ENCODE results near the gene ME2. TPM values are rescaled to one million over a fixed set of nuclear protein-coding genes. Genes with fewer than 3 reads are reported as not detected.
"Not testable (repeated sequence)": the region's sequence is repeated elsewhere in the genome, so short reads cannot be mapped to it uniquely, and the experiment has no call there.

Gene ME2
- total RNA-seq, 2 experiments from 2014 or later: 15.6 to 16.1 TPM

DNA sequence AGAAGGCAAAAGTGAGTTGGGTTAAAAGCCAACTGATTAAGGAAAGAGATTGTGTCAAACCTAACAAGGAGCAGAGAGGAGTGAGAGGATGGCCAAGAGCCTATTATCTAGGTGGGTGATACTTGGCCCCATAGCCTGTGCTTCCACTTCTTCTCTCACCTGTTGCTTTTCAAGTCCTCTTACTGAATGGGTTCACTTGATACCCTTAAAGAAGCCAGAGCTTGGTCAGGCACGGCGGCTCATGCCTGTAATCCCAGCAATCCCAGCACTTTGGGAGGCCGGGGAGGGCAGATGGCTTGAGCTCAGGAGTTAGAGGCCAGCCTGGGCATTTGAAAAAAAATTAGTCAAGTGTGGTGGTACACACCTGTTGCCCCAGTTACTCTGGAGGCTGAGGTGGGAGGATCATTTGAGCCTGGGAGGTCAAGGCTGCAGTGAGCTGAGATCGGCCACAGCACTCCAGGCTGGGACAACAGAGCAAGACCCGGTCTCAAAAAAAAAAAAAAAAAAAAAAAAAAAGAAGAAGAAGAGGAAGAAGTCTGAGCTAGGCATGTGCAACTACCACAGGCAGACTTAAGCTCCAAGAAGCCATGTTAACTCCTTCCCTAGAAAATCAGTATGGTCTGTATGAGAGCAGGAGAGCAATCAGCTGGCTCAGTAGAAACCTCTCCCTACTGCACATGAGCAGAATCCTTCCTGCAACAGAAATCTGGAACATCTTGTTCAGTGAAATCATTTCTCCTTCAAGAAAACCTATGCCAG, 28.4 kb upstream of the ME2 start:
- Histone ChIP-seq H3K4me1 (ENCODE audit: insufficient read depth, low read length) (no peaks in the 10 kb centered on the region), H3K36me3 (ENCODE audit: insufficient read depth, low read length) (no peaks in the 10 kb centered on the region), H3K9me3 (ENCODE audit: control insufficient read depth in 1 of 2, insufficient read depth in 1 of 2, low read length in 2 of 2) (no peaks in the 10 kb centered on the region), H3K27me3 (ENCODE audit: control insufficient read depth in 1 of 2, insufficient read depth in 2 of 2, low read length in 2 of 2) (no peaks in the 10 kb centered on the region), H3K4me3 (ENCODE audit: low read length) (no peak overlapping the region), H3K27ac (ENCODE audit: low read depth in 1 of 2, low read length in 2 of 2) (no peak overlapping the region)
- no peak overlapping the region for H3K4me3 Mint-ChIP-seq
- peaks cover 3% of the 10 kb centered on the region for H3K9me3 Mint-ChIP-seq
- no peaks in the 10 kb centered on the region for H3K36me3 Mint-ChIP-seq (ENCODE audit: low read depth)
- no peaks in the 10 kb centered on the region for H3K4me1 Mint-ChIP-seq (ENCODE audit: low read depth)
- TF ChIP-seq, protein P1, sequence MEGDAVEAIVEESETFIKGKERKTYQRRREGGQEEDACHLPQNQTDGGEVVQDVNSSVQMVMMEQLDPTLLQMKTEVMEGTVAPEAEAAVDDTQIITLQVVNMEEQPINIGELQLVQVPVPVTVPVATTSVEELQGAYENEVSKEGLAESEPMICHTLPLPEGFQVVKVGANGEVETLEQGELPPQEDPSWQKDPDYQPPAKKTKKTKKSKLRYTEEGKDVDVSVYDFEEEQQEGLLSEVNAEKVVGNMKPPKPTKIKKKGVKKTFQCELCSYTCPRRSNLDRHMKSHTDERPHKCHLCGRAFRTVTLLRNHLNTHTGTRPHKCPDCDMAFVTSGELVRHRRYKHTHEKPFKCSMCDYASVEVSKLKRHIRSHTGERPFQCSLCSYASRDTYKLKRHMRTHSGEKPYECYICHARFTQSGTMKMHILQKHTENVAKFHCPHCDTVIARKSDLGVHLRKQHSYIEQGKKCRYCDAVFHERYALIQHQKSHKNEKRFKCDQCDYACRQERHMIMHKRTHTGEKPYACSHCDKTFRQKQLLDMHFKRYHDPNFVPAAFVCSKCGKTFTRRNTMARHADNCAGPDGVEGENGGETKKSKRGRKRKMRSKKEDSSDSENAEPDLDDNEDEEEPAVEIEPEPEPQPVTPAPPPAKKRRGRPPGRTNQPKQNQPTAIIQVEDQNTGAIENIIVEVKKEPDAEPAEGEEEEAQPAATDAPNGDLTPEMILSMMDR (IDR thresholded peaks at IDR 0.05): no peak
- no peak overlapping the region for H3K27ac Mint-ChIP-seq
- ChIA-PET POLR2A (no interaction called here), CTCF (interaction anchor here (0.7 kb wide), 1 partner anchor 17 kb away, joined by 3 read pairs; no protein-coding TSS in a partner anchor)
- DNase-seq (no peak), ATAC-seq (ENCODE audit: poor library complexity) (no peak)
- peaks cover 7% of the 10 kb centered on the region for H3K27me3 Mint-ChIP-seq
- intact Hi-C loops (cut with DNase I, micrococcal nuclease): no loop called here

DNA sequence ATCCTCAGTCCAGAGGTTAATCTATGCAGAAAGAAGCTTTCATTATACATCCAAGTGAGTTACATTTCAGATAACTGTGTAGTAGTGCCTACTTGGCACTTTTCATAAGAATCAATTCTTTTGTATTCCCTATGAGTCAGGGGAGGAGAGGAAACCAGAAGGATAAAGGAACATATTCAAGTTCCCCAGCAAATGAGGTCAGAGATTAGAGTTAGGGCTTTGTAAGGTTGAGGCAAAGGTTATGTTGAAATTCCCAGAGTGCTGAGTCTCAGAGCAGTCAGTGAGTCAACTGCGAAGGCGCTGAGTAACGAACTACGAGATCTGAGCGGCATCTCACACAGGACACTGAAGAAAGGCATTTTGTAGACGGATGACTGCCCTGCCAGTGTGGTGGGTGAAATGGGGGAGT, 25.1 kb upstream of the ME2 start:
- Histone ChIP-seq H3K4me1 (ENCODE audit: insufficient read depth, low read length) (no peaks in the 10 kb centered on the region), H3K27ac (ENCODE audit: low read depth in 1 of 2, low read length in 2 of 2) (no peak overlapping the region), H3K9me3 (ENCODE audit: control insufficient read depth in 1 of 2, insufficient read depth in 1 of 2, low read length in 2 of 2) (no peaks in the 10 kb centered on the region), H3K4me3 (ENCODE audit: low read length) (no peak overlapping the region), H3K36me3 (ENCODE audit: insufficient read depth, low read length) (no peaks in the 10 kb centered on the region), H3K27me3 (ENCODE audit: control insufficient read depth in 1 of 2, insufficient read depth in 2 of 2, low read length in 2 of 2) (no peaks in the 10 kb centered on the region)
- Mint-ChIP-seq H3K4me1 (ENCODE audit: low read depth) (no peaks in the 10 kb centered on the region), H3K36me3 (ENCODE audit: low read depth) (no peaks in the 10 kb centered on the region), H3K4me3 (no peak overlapping the region), H3K9me3 (peaks cover 3% of the 10 kb centered on the region), H3K27me3 (peaks cover 7% of the 10 kb centered on the region), H3K27ac (no peak overlapping the region)
- peak in 2 of 14 experiments; percentile 57 to 67 for DNase-seq
- TF ChIP-seq, protein P1 (IDR thresholded peaks at IDR 0.05): no peak
- ChIA-PET CTCF (no interaction called here), POLR2A (no interaction called here)
- intact Hi-C loops (cut with DNase I, micrococcal nuclease): no loop called here
- ATAC-seq (ENCODE audit: poor library complexity): no peak

DNA sequence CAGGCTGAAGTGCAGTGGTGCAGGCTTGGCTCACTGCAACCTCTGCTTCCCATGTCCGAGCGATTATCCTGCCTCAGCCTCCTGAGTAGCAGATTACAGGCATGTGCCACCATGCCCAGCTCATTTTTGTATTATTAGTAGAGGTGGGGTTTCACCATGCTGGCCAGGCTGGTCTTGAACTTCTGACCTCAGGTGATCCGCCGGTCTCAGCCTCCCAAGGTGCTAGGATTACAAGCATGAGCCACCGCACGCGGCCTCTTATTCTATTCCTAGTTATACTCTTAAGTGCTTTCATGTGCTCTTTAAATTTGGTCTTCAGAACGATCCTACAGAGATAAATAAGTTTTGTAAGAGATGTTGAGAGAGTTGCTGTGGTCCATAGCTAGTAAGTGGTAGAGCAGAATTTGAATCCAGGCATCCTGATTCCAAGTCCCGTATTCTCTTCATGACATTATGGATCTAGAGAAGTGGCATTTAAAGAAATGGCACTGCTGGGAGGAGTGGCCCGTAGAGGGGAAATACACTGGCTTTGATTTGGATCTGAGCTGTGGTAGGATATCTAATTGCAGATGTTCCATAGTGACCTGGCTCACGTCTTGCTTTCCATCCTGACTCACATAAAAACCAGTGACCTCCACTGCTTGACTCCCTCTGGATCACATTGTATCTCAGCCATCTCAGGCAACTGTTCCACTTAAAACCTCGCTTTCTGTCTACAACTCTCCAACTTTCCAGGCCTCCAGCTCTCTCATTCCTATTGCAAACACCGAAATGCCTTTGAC, 22.8 kb upstream of the ME2 start:
- ATAC-seq (ENCODE audit: poor library complexity): no peak
- Histone ChIP-seq H3K27me3 (ENCODE audit: control insufficient read depth in 1 of 2, insufficient read depth in 2 of 2, low read length in 2 of 2) (no peaks in the 10 kb centered on the region), H3K36me3 (ENCODE audit: insufficient read depth, low read length) (no peaks in the 10 kb centered on the region), H3K9me3 (ENCODE audit: control insufficient read depth in 1 of 2, insufficient read depth in 1 of 2, low read length in 2 of 2) (no peaks in the 10 kb centered on the region), H3K4me3 (ENCODE audit: low read length) (no peak overlapping the region), H3K27ac (ENCODE audit: low read depth in 1 of 2, low read length in 2 of 2) (no peak overlapping the region), H3K4me1 (ENCODE audit: insufficient read depth, low read length) (no peaks in the 10 kb centered on the region)
- Mint-ChIP-seq H3K4me1 (ENCODE audit: low read depth) (no peaks in the 10 kb centered on the region), H3K27ac (no peak overlapping the region), H3K9me3 (peaks cover 3% of the 10 kb centered on the region), H3K4me3 (no peak overlapping the region), H3K36me3 (ENCODE audit: low read depth) (no peaks in the 10 kb centered on the region), H3K27me3 (peaks cover 7% of the 10 kb centered on the region)
- ChIA-PET POLR2A (no interaction called here), CTCF (no interaction called here)
- DNase-seq: no peak
- TF ChIP-seq, protein P1 (IDR thresholded peaks at IDR 0.05): no peak
- intact Hi-C loops (cut with DNase I, micrococcal nuclease): no loop called here

DNA sequence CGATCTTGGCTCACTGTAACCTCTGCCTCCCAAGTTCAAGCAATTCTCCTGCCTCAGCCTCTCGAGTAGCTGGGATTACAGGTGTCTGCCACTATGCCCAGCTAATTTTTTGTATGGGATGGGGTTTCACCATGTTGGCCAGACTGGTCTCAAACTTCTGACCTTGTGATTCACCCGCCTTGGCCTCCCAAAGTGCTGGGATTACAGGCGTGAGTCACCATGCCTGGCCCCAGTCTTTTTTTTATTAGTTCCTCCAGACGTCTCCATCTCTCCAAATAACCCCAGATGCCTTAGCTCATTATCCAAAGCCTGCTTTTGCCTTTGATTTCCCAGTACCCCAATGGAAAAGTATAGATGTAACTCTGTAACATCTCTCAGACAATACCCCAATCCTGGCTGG, 21.8 kb upstream of the ME2 start:
- H3K4me3 Mint-ChIP-seq; H3K9me3 Mint-ChIP-seq; H3K27me3 ChIP-seq (ENCODE audit: control insufficient read depth in 1 of 2, insufficient read depth in 2 of 2, low read length in 2 of 2); DNase-seq; H3K27ac ChIP-seq (ENCODE audit: low read depth in 1 of 2, low read length in 2 of 2); H3K9me3 ChIP-seq (ENCODE audit: control insufficient read depth in 1 of 2, insufficient read depth in 1 of 2, low read length in 2 of 2); H3K27me3 Mint-ChIP-seq; H3K36me3 Mint-ChIP-seq (ENCODE audit: low read depth); H3K36me3 ChIP-seq (ENCODE audit: insufficient read depth, low read length); H3K4me1 Mint-ChIP-seq (ENCODE audit: low read depth); H3K27ac Mint-ChIP-seq; H3K4me3 ChIP-seq (ENCODE audit: low read length); intact Hi-C loops (cut with DNase I, micrococcal nuclease); ATAC-seq (ENCODE audit: poor library complexity); H3K4me1 ChIP-seq (ENCODE audit: insufficient read depth, low read length): not testable (repeated sequence)
- ChIA-PET CTCF (interaction anchor here (0.5 kb wide), 1 partner anchor 9 kb away, joined by 3 read pairs; no protein-coding TSS in a partner anchor), POLR2A (interaction anchor here (0.8 kb wide), 1 partner anchor 16 kb away, joined by 3 read pairs; no protein-coding TSS in a partner anchor)

Data from CD4-positive, alpha-beta T cell (primary cell).